OCI-LY1 (cell line): ENCODE results near the gene SLC16A2.

Source experiments
- H2AFZ ChIP-seq: fragments of 200-600 bp; sonication (generic), shearing (Covaris generic); 2 replicates; pipeline ENCODE4 v1.6.0; 2014; ENCODE audit warnings: antibody characterized with exemption, mild to moderate bottlenecking, low read length
- H3F3A ChIP-seq: fragments of 200-600 bp; sonication (generic), shearing (Covaris generic); 2 replicates; pipeline ENCODE4 v1.6.0; 2014; ENCODE audit warnings: mild to moderate bottlenecking, antibody characterized with exemption, low read length, moderate library complexity; ENCODE audit not compliant: insufficient read depth
- H3K27ac ChIP-seq: fragments of 200-600 bp; sonication (generic); 2 replicates; pipeline ENCODE4 v1.5.1; 2014; ENCODE audit warnings: low read length, mixed run types, mild to moderate bottlenecking, low read depth; ENCODE audit not compliant: poor library complexity, severe bottlenecking
- H3K27me3 ChIP-seq: fragments of 200-600 bp; sonication (generic); 2 replicates; pipeline ENCODE4 v1.6.0; 2014; ENCODE audit warnings: antibody characterized with exemption, mild to moderate bottlenecking, low read length, moderate library complexity; ENCODE audit not compliant: insufficient read depth
- H3K36me3 ChIP-seq: fragments of 200-600 bp; sonication (generic); 2 replicates; pipeline ENCODE4 v1.6.1; 2014; ENCODE audit warnings: mild to moderate bottlenecking, antibody characterized with exemption, low read length, moderate library complexity, mixed read lengths; ENCODE audit not compliant: insufficient read depth
- H3K4me1 ChIP-seq: fragments of 200-600 bp; sonication (generic); 2 replicates; pipeline ENCODE4 v1.5.1; 2014; ENCODE audit warnings: mild to moderate bottlenecking, low read length, moderate library complexity; ENCODE audit not compliant: insufficient read depth, severe bottlenecking
- H3K4me2 ChIP-seq: fragments of 200-600 bp; sonication (generic), shearing (Covaris generic); 2 replicates; pipeline ENCODE4 v1.6.1; 2014; ENCODE audit warnings: low read length
- H3K4me3 ChIP-seq: fragments of 200-600 bp; sonication (generic); 2 replicates; pipeline ENCODE4 v1.5.1; 2014; ENCODE audit warnings: low read length, low read depth, mild to moderate bottlenecking, mixed read lengths; ENCODE audit not compliant: poor library complexity, severe bottlenecking
- H3K79me2 ChIP-seq: fragments of 200-600 bp; shearing (Covaris generic); 2 replicates; pipeline ENCODE4 v1.6.1; 2016; ENCODE audit warnings: mixed run types, low read length, mixed read lengths; ENCODE audit not compliant: insufficient read depth
- H3K9ac ChIP-seq: fragments of 200-600 bp; sonication (generic), shearing (Covaris generic); 2 replicates; pipeline ENCODE4 v1.6.1; 2014; ENCODE audit warnings: mild to moderate bottlenecking, low read length, mixed read lengths
- H3K9me2 ChIP-seq: fragments of 200-600 bp; sonication (generic), shearing (Covaris generic); 2 replicates; pipeline ENCODE4 v1.6.1; 2014; ENCODE audit warnings: low read depth, mild to moderate bottlenecking, low read length, mixed read lengths
- H3K9me3 ChIP-seq: fragments of 200-600 bp; shearing (Covaris generic); 2 replicates; pipeline ENCODE4 v1.6.1; 2014; ENCODE audit warnings: low read length, mixed read lengths
- H4K20me1 ChIP-seq: fragments of 200-600 bp; sonication (generic), shearing (Covaris generic); 2 replicates; pipeline ENCODE4 v1.6.0; 2016; ENCODE audit warnings: mild to moderate bottlenecking, low read length; ENCODE audit not compliant: insufficient read depth
- CTCF ChIP-seq: fragments of 200-600 bp; sonication (generic), shearing (Covaris generic); IDR thresholded peaks from 2 replicates; pipeline ENCODE4 v1.5.1; 2017; ENCODE audit warnings: mild to moderate bottlenecking, antibody characterized with exemption, low read length, moderate library complexity, mixed read lengths
- EZH2 ChIP-seq: fragments of 200-600 bp; sonication (generic), shearing (Covaris generic); IDR thresholded peaks from 2 replicates; pipeline ENCODE4 v1.8.0; 2017; ENCODE audit warnings: borderline replicate concordance, mixed run types, mild to moderate bottlenecking, antibody characterized with exemption, low read length, moderate library complexity, mixed read lengths

Gene SLC16A2

DNA sequence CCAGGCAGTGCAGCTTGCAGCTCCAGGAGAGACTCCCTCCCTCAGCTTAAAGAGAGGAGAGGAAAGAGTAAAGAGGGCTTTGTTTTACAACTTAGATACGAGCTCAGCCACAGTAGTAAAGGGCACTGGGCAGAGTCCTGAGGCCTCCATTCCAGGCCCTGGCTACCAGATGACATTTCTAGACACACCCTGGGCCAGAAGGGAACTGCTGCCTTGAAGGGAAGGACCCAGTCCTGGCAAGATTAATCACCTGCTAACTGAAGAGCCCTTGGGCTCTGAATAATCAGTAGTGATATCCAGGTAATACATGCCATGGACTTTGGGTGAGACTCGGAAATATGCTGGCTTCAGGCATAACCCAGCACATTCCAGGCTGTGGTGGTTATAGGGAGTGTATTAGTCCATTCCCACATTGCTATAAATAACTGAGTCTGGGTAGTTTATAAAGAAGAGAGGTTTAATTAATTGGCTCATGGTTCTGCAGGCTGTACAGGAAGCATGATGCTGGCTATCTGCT, 15.3 kb upstream of the SLC16A2 start:
- no peak overlapping the region for H3K4me2 ChIP-seq
- no peak overlapping the region for H3K9ac ChIP-seq
- H3F3A ChIP-seq, result no peaks in the 10 kb centered on the region
- H3K79me2 ChIP-seq, result no peaks in the 10 kb centered on the region
- H3K27me3 ChIP-seq, result no peaks in the 10 kb centered on the region
- no peaks in the 10 kb centered on the region for H3K36me3 ChIP-seq
- H3K9me3 ChIP-seq, result no peaks in the 10 kb centered on the region
- H3K9me2 ChIP-seq, result no peaks in the 10 kb centered on the region
- no peaks in the 10 kb centered on the region for H3K4me1 ChIP-seq
- TF ChIP-seq CTCF (no peak), EZH2 (no peak)
- no peak overlapping the region for H3K27ac ChIP-seq
- H3K4me3 ChIP-seq, result no peak overlapping the region
- no peak overlapping the region for H2AFZ ChIP-seq
- H4K20me1 ChIP-seq, result no peaks in the 10 kb centered on the region

- no peaks in the 10 kb centered on the region for H3K4me1 ChIP-seq
Observed at GRCh38 chrX:74408304-74408703, 13.0 kb upstream of the SLC16A2 start.

GRCh38 chrX:74419864-74420195, 1.5 kb upstream of the SLC16A2 start:
- Histone ChIP-seq H3K4me2 (no peak overlapping the region), H3K27me3 (no peaks in the 10 kb centered on the region), H3K9me3 (no peaks in the 10 kb centered on the region), H4K20me1 (no peaks in the 10 kb centered on the region), H2AFZ (no peak overlapping the region), H3F3A (no peaks in the 10 kb centered on the region), H3K9me2 (no peaks in the 10 kb centered on the region), H3K79me2 (no peaks in the 10 kb centered on the region), H3K36me3 (no peaks in the 10 kb centered on the region), H3K9ac (no peak overlapping the region), H3K27ac (no peak overlapping the region), H3K4me3 (no peak overlapping the region), H3K4me1 (no peaks in the 10 kb centered on the region)
- TF ChIP-seq CTCF (no peak), EZH2 (no peak)

More at GRCh38 chrX:74408304-74408703, 13.0 kb upstream of the SLC16A2 start:
- H2AFZ ChIP-seq, result no peak overlapping the region
- no peaks in the 10 kb centered on the region for H3K36me3 ChIP-seq
- H3K27me3 ChIP-seq, result no peaks in the 10 kb centered on the region
- no peak overlapping the region for H3K9ac ChIP-seq
- H3K9me3 ChIP-seq, result no peaks in the 10 kb centered on the region
- H3K4me3 ChIP-seq, result no peak overlapping the region
- no peaks in the 10 kb centered on the region for H3K9me2 ChIP-seq
- TF ChIP-seq EZH2, result no peak
- no peak for TF ChIP-seq CTCF
- no peak overlapping the region for H3K27ac ChIP-seq
- no peak overlapping the region for H3K4me2 ChIP-seq
- no peaks in the 10 kb centered on the region for H4K20me1 ChIP-seq
- no peaks in the 10 kb centered on the region for H3F3A ChIP-seq
- H3K79me2 ChIP-seq, result no peaks in the 10 kb centered on the region
